ENCODE measurements around the gene TCN2. TPM values are rescaled to one million over a fixed set of nuclear protein-coding genes. Genes with fewer than 3 reads are reported as not detected.

Gene TCN2
- total RNA-seq, 1 donor from 2014 or later, result 43.4 TPM

DNA sequence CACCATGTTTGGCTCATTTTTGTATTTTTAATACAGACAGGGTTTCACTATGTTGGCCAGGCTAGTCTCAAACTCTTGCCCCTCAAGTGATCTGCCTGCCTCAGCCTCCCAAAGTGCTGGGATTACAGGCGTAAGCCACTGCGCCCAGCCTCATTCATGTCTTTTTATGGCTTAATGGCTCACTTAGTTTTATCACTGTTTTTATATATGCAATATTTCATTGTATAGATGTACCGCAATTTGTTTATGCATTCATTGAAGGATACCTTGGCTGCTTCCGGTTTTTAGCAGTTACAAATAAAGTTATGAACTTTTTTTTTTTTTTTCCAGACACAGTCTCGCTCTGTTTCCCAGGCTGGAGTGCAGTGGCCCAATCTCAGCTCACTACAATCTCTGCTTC lies 5.5 kb upstream of the TCN2 start:
- ATAC-seq (no peak), DNase-seq (no peak)
- no peaks in the 10 kb centered on the region for H3K9me3 ChIP-seq
- no peak overlapping the region for H3K4me3 ChIP-seq
- TF ChIP-seq, protein P1, sequence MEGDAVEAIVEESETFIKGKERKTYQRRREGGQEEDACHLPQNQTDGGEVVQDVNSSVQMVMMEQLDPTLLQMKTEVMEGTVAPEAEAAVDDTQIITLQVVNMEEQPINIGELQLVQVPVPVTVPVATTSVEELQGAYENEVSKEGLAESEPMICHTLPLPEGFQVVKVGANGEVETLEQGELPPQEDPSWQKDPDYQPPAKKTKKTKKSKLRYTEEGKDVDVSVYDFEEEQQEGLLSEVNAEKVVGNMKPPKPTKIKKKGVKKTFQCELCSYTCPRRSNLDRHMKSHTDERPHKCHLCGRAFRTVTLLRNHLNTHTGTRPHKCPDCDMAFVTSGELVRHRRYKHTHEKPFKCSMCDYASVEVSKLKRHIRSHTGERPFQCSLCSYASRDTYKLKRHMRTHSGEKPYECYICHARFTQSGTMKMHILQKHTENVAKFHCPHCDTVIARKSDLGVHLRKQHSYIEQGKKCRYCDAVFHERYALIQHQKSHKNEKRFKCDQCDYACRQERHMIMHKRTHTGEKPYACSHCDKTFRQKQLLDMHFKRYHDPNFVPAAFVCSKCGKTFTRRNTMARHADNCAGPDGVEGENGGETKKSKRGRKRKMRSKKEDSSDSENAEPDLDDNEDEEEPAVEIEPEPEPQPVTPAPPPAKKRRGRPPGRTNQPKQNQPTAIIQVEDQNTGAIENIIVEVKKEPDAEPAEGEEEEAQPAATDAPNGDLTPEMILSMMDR (IDR thresholded peaks at IDR 0.05), result no peak
- H3K27ac ChIP-seq, result no peak overlapping the region
- no peaks in the 10 kb centered on the region for H3K36me3 ChIP-seq
- peaks cover 9% of the 10 kb centered on the region for H3K4me1 ChIP-seq
- intact Hi-C loops (cut with DNase I), result no loop called here
- H3K27me3 ChIP-seq, result no peaks in the 10 kb centered on the region

DNA sequence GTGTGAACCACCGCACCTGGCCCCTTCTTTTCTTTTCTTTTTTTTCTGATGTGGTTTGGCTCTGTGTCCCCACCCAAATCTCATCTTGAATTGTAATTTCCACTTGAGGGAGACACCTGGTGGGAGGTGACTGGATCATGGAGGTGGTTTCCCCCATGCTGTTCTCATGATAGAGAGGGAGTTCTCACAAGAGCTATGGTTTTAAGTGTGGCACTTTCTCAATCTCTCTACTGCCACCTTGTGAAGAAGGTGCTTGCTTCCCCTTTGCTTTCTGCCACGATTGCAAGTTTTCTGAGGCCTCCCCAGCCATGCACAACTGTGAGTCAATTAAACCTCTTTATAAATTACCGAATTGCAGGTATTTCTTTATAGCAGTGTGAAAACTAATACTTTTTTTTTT lies 4.9 kb upstream of the TCN2 start:
- no peak overlapping the region for H3K27ac ChIP-seq
- no peaks in the 10 kb centered on the region for H3K9me3 ChIP-seq
- TF ChIP-seq, protein P1 (IDR thresholded peaks at IDR 0.05), result peak; percentile 30
- no peaks in the 10 kb centered on the region for H3K36me3 ChIP-seq
- peaks cover 9% of the 10 kb centered on the region for H3K4me1 ChIP-seq
- no peak overlapping the region for H3K4me3 ChIP-seq
- DNase-seq (no peak), ATAC-seq (no peak)
- intact Hi-C loops (cut with DNase I), result no loop called here
- no peaks in the 10 kb centered on the region for H3K27me3 ChIP-seq

DNA sequence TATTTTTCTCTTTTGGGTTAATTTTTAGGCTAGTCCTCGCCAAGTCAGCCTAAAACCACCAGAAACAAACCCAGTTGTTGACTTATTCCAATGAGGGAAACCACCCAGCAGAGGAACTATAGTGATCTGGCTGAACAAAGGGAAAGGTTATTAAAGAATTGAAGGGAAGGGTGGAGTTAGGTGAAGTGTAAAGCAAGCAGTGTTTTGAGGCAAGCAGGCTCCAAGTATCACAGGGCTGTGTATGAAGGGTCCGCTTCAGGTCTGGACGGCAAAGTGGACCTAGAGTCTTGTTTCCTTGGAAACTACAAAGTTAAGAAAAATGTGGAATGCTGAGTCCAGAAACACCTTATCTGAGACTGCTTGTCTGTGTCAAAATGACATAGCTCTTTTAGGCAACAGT lies 3.2 kb upstream of the TCN2 start:
- intact Hi-C loops (cut with DNase I), result no loop called here
- H3K27ac ChIP-seq, result no peak overlapping the region
- no peaks in the 10 kb centered on the region for H3K27me3 ChIP-seq
- peaks cover 26% of the 10 kb centered on the region for H3K4me1 ChIP-seq
- no peaks in the 10 kb centered on the region for H3K36me3 ChIP-seq
- ATAC-seq (no peak), DNase-seq (no peak)
- TF ChIP-seq, protein P1 (IDR thresholded peaks at IDR 0.05), result no peak
- no peaks in the 10 kb centered on the region for H3K9me3 ChIP-seq
- no peak overlapping the region for H3K4me3 ChIP-seq

DNA sequence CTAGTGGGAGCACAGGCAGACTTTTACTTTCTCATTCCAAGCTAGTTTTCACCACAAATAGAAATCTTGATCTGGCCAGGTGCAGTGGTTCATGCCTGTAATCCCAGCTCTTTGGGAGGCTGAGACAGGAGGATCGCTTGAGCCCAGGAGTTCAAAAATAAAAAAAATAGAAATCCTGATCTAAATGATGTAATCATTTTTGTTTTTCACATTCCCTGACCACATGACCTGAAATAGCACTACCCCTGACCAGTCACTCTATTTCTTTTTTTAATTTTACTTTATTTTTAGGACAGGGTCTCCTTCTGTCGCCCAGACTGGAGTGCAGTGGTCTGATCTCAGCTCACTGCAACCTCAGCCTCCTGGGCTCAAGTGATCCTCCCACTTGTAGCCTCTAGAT lies 2.3 kb upstream of the TCN2 start:
- Histone ChIP-seq H3K27me3 (no peaks in the 10 kb centered on the region), H3K36me3 (no peaks in the 10 kb centered on the region), H3K4me1 (peaks cover 33% of the 10 kb centered on the region), H3K27ac (no peak overlapping the region), H3K4me3 (no peak overlapping the region), H3K9me3 (no peaks in the 10 kb centered on the region)
- intact Hi-C loops (cut with DNase I), result no loop called here
- TF ChIP-seq, protein P1 (IDR thresholded peaks at IDR 0.05), result no peak
- ATAC-seq (no peak), DNase-seq (no peak)

DNA sequence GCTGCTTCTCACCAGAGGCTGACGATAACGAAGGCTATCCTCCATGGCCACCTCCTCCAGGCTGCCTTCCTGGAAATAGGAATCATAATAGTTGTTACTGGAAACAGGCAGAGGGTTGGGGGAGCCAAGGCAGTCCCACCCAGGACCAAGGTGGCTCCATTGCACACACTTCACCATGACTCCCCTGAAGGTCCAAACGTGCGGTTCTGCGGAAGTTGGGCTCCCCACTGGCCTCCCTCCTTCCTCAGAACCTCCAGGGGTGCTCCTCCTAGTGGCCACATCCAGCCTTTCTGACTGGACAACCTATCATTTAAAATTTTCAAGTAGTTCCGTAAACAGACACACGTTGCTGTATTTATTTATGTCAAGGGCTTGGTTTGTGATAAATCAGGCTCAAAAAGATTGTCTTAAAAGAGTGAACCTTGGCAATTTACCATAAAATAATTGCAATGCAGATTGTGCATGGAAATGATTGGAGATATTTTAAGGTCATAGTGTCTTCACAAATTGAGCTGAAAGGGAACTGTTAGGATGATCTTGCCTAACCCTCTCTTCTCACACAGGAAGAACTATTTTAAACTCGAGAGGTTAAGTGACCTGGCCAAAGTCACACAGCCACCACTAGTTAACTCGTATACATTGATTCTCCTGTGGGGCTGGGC lies 1.4 kb upstream of the TCN2 start:
- TF ChIP-seq, protein P1 (IDR thresholded peaks at IDR 0.05), result peak; percentile 80
- no peaks in the 10 kb centered on the region for H3K9me3 ChIP-seq
- no peaks in the 10 kb centered on the region for H3K36me3 ChIP-seq
- peak overlapping the region; percentile 75 for H3K4me3 ChIP-seq
- intact Hi-C loops (cut with DNase I), result no loop called here
- no peak for DNase-seq
- H3K27me3 ChIP-seq, result no peaks in the 10 kb centered on the region
- H3K27ac ChIP-seq, result peak overlapping the region; percentile 83
- peak; percentile 67 for ATAC-seq
- peaks cover 37% of the 10 kb centered on the region for H3K4me1 ChIP-seq

All from upper lobe of right lung (tissue), 1 donor.